Mesodermal cell (in vitro differentiated cells): ENCODE results near the gene HSPG2.

Experiments used
- H3K27ac ChIP-seq: 2 replicates; pipeline ENCODE4 v1.7.0; 2013; ENCODE audit warnings: mild to moderate bottlenecking, low read depth, low read length, moderate library complexity; ENCODE audit not compliant: severe bottlenecking
- H3K36me3 ChIP-seq: 2 replicates; pipeline ENCODE4 v1.7.1; 2013; ENCODE audit warnings: mild to moderate bottlenecking, low read length, moderate library complexity; ENCODE audit not compliant: control insufficient read depth, insufficient read depth
- H3K4me1 ChIP-seq: one replicate; pipeline ENCODE4 v1.7.1; 2013; ENCODE audit warnings: mild to moderate bottlenecking, low read length; ENCODE audit not compliant: insufficient read depth, control insufficient read depth, poor library complexity, severe bottlenecking
- H3K4me3 ChIP-seq: 2 replicates; pipeline ENCODE4 v1.7.0; 2013; ENCODE audit warnings: low read length, control low read depth, mild to moderate bottlenecking; ENCODE audit not compliant: insufficient read depth, poor library complexity, severe bottlenecking; ENCODE audit errors: extremely low read depth
- H3K9me3 ChIP-seq: 2 replicates; pipeline ENCODE4 v1.7.1; 2013; ENCODE audit warnings: mild to moderate bottlenecking, low read length, moderate library complexity; ENCODE audit not compliant: control insufficient read depth
- WGBS, 2 experiments: methylation state at CpG; one replicate each; pipeline ENCODE4 v1.1.5; 2013; ENCODE audit warnings: missing lambda C conversion rate in 2 of 2; ENCODE audit not compliant: insufficient coverage in 2 of 2; 5-methylcytosine and 5-hydroxymethylcytosine counted together

The HSPG2 gene

GRCh38 chr1:21847223-21848205 is 89.6 kb downstream of the HSPG2 start:
- 95 to 97% methylated on average over 37 to 47 of the region's 47 CpGs for WGBS, 2 experiments
- no peaks in the 10 kb centered on the region for H3K4me1 ChIP-seq
- no peak overlapping the region for H3K27ac ChIP-seq
- H3K36me3 ChIP-seq = peaks cover 76% of the 10 kb centered on the region
- no peaks in the 10 kb centered on the region for H3K9me3 ChIP-seq
- no peak overlapping the region for H3K4me3 ChIP-seq

- Histone ChIP-seq H3K4me3 (no peak overlapping the region), H3K4me1 (no peaks in the 10 kb centered on the region), H3K9me3 (no peaks in the 10 kb centered on the region), H3K36me3 (peaks cover 78% of the 10 kb centered on the region), H3K27ac (no peak overlapping the region)
- WGBS, 2 experiments = 95 to 96% methylated on average over 26 to 27 of the region's 33 CpGs
Observed at GRCh38 chr1:21845646-21846641, 91.2 kb downstream of the HSPG2 start.

GRCh38 chr1:21843996-21844395 is 93.1 kb downstream of the HSPG2 start:
- Histone ChIP-seq H3K4me3 (no peak overlapping the region), H3K36me3 (peaks cover 80% of the 10 kb centered on the region), H3K27ac (no peak overlapping the region), H3K9me3 (no peaks in the 10 kb centered on the region), H3K4me1 (no peaks in the 10 kb centered on the region)
- 86 to 100% methylated on average over 4 to 10 of the region's 11 CpGs for WGBS, 2 experiments

GRCh38 chr1:21843208-21843607 is 93.9 kb downstream of the HSPG2 start:
- 94 to 98% methylated on average over 9 to 11 of the region's 13 CpGs for WGBS, 2 experiments
- peaks cover 86% of the 10 kb centered on the region for H3K36me3 ChIP-seq
- H3K4me3 ChIP-seq = no peak overlapping the region
- no peaks in the 10 kb centered on the region for H3K9me3 ChIP-seq
- H3K27ac ChIP-seq = no peak overlapping the region
- no peaks in the 10 kb centered on the region for H3K4me1 ChIP-seq

- no peaks in the 10 kb centered on the region for H3K4me1 ChIP-seq
- H3K27ac ChIP-seq = no peak overlapping the region
- WGBS, 2 experiments = 92 to 96% methylated on average over 11 to 13 of the region's 15 CpGs
- H3K9me3 ChIP-seq = no peaks in the 10 kb centered on the region
- no peak overlapping the region for H3K4me3 ChIP-seq
- peaks cover 92% of the 10 kb centered on the region for H3K36me3 ChIP-seq
Observed at GRCh38 chr1:21842606-21843162, 94.4 kb downstream of the HSPG2 start.

GRCh38 chr1:21841852-21842466 is 95.2 kb downstream of the HSPG2 start:
- Histone ChIP-seq H3K36me3 (peaks cover 90% of the 10 kb centered on the region), H3K9me3 (no peaks in the 10 kb centered on the region), H3K27ac (no peak overlapping the region), H3K4me1 (no peaks in the 10 kb centered on the region), H3K4me3 (no peak overlapping the region)
- WGBS, 2 experiments = 94 to 95% methylated on average over 15 to 21 of the region's 21 CpGs

- Histone ChIP-seq H3K4me3 (no peak overlapping the region), H3K9me3 (no peaks in the 10 kb centered on the region), H3K36me3 (peaks cover 90% of the 10 kb centered on the region), H3K27ac (no peak overlapping the region), H3K4me1 (no peaks in the 10 kb centered on the region)
- 97% methylated on average over 11 to 13 of the region's 13 CpGs for WGBS, 2 experiments
Observed at GRCh38 chr1:21840981-21841380, 96.1 kb downstream of the HSPG2 start.

- Histone ChIP-seq H3K9me3 (peaks cover 5% of the 10 kb centered on the region), H3K4me1 (no peaks in the 10 kb centered on the region), H3K4me3 (no peak overlapping the region), H3K27ac (no peak overlapping the region), H3K36me3 (peaks cover 94% of the 10 kb centered on the region)
- 98% methylated on average over 15 to 18 of the region's 19 CpGs for WGBS, 2 experiments
Observed at GRCh38 chr1:21839337-21840037, 97.6 kb downstream of the HSPG2 start.

- Histone ChIP-seq H3K27ac (no peak overlapping the region), H3K4me1 (no peaks in the 10 kb centered on the region), H3K4me3 (no peak overlapping the region), H3K9me3 (peaks cover 5% of the 10 kb centered on the region), H3K36me3 (peaks cover 95% of the 10 kb centered on the region)
- 88 to 95% methylated on average over 17 to 23 of the region's 23 CpGs for WGBS, 2 experiments
Observed at GRCh38 chr1:21838359-21839157, 98.6 kb downstream of the HSPG2 start.
